DMS153 treated with DMSO at 0.1 percent for 48 hours (cell line): ENCODE results near the gene CACNA1B.
"Not testable (repeated sequence)": the region's sequence is repeated elsewhere in the genome, so short reads cannot be mapped to it uniquely, and the experiment has no call there.

Experiments used
- DNase-seq: peaks from one replicate; lab custom pipeline; 2025; ENCODE audit not compliant: unreplicated experiment; lab: John Stamatoyannopoulos, UW

Gene CACNA1B

DNA sequence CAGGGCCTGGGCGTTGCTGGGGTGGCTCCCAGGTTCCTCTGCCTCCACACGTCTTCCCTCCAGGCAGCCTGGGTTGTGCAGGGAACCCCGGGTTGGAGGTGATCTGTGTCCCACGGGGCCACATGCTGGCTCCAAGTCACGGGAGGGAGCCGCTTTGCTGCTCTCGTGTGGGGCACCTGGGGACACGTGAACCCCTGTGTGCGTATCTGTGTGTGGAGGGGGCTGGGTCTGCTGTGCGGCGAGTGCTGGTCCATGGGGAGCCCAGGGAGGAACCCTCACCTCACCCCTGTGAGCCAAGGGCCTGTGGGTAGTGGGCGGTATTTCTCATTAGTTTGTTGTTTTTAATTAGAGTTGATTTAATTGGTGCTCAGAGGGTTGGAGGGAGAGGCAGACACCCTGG lies 7.5 kb downstream of the CACNA1B start:
- DNase-seq: not testable (repeated sequence)

DNA sequence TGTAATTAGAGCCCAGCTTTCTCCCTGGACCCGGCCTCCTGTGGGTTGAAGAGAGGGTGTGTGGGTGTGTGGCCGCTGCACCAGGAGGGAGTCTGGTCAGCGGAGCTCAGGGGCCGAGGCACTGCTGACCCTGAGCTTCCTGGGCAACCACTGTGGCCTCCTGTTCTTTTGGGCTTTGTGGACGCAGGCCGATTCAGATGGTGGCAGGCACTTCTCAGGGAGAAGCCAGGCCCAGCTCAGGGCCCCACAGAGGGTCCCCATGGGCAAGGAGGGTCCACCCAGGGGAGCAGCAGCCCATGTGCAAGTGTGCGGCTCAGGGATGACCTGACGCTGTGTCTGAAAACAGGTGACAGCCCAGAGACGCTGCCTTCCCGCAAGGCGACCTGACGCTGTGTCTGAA lies 11.0 kb downstream of the CACNA1B start:
- DNase-seq: not testable (repeated sequence)

DNA sequence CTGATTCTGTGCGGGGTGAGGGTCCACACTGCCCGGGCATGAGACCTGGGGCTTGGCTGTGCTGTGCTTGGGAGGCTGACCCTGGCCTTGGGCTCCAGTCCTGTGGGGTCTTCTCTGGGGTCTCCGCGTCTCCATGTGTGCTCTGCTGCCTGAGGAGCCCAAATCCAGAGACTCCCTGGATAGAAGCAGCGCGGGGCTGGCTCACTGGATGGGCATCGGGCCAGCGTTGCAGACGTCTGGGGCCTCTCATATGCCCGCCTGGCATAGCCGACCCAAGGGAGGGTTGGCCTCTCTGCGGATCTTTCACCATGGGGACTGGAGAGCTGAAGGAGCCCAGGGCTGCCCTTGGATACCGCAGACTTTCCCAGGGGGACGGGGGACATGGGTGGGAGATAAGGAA lies 12.4 kb downstream of the CACNA1B start:
- DNase-seq: not testable (repeated sequence)

DNA sequence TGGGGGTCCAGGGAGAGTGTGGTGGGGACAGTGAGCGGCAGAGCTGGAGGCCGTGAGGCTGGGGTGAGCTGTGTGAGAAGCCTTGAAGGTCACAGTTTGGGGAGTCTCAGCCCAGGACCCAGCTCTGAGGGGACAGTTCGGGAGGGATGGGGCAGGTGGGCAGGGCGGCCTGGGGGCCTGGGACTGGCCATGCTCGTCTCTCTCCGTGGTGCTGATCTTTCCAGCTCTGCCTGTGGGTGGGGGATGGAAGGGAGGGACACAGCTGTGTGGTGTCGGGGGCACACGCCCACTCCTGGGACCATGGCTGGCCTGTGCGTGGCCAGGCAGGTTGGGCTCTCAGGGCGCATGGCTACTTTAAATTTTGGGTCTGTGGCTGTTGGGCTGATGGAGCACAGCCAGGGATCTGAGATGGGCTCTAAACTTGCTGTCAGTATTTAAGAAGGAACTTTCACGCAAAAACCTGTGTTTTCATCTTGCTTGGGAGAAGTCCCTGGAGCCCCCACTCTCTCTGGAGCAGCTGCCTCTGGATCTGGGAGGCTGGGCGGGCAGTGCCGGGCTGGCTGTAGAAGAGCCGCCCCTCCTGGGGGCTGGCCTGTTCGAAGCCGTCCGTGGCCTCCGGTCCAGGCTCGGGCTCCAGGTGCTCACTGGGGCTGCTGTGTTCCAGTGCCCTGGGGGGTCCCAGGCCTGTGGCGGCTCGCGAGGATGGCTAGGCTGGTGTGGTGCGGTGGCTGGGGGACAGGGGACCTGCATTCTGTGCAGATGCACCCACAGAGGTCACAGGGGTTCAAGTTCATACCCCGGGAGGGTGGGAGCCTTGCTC lies 13.4 kb downstream of the CACNA1B start:
- not testable (repeated sequence) for DNase-seq

DNA sequence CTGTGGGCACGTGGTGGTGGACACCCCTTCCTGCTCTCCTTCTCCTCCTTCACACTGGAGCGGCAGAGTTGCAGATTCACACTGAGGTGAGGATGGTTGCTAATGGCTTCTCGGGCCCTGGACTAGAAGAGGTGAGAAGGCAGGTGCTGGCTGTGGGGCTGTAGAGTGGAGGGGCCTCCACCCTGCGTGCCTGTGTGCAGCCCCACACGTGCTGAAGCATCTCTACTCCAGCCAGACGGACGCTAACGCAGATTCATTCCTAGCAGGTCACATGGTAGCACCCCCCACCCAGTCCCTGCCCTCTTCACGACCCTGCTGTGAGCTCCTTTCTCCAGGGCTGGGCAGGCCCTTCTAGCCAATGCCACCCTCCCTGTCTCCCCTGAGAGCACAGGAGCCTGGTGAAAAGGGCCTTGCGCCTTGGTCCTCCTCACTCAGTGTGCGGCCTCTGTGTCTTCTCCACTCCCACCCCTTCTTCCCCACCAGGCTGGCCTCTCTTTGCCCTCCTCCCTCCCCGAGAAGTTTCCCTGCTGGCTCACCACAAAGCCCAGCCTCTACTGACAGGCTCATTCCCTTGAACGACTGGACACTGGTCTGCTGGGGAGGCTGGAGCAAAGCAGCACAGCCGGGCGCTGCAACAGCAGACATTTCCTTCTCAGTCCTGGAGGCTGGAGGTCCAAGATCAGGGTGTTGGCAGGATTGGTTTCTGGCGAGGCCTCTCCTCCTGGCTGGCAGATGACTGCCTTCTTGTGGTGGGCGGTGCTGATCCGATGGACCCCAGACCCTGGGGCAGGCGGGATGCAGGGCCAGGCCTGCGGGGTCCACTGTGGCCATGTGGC lies 14.2 kb downstream of the CACNA1B start:
- DNase-seq: no peak

DNA sequence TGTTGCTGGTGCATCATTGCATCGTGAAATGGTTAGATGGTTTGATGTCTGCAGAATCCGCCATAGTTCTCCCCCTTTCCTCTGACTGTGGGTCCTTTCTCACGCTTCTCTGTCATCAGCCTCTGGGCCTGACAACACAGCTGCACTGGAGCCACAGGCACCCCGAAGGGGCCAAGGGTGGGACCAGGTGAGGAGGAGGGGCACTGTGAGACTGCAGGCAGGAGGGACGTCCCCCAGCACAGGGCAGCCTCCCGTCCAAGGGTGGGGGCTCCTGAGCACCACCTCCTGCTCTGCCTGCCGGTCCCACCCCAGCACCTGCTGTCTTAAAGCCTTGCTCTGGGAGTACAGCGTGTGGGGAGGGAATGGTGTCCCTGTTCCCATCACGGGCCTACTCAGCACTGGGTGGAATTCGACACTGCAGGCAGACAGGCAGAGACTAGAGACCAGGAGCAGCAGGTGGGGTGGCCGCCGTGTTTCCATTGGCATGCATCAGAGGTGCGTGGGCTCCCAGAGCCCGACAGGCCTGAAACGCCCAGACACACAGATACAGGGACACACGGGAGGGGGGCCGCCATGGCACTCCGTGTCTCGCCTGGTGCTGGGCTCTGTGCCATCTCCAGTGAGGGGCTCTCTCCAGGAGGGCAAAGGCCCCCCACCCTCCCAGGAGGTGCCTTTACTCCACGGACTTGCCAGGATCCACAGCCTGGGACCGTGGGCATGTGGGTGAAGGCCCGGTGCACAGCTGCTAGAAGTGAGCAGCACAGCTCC lies 15.0 kb downstream of the CACNA1B start:
- no peak for DNase-seq

DNA sequence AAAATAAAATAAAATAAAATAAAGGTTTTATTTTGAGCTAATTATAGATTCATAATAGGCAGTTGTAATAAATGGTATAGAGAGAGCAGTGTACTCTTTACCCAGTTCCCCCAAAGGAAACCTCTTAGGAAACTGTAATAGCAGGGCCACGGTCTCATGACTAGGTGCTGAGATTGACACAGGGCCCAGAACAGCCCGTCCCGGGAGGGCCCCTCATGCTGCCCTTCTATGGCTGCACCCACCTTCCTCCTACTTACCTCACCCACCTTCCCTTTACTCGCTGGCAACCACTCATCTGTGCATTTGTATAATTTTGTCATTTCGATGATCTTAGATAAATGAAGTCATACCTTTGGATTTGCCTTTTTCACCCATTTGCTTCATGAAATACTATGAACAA lies 16.1 kb downstream of the CACNA1B start:
- no peak for DNase-seq

DNA sequence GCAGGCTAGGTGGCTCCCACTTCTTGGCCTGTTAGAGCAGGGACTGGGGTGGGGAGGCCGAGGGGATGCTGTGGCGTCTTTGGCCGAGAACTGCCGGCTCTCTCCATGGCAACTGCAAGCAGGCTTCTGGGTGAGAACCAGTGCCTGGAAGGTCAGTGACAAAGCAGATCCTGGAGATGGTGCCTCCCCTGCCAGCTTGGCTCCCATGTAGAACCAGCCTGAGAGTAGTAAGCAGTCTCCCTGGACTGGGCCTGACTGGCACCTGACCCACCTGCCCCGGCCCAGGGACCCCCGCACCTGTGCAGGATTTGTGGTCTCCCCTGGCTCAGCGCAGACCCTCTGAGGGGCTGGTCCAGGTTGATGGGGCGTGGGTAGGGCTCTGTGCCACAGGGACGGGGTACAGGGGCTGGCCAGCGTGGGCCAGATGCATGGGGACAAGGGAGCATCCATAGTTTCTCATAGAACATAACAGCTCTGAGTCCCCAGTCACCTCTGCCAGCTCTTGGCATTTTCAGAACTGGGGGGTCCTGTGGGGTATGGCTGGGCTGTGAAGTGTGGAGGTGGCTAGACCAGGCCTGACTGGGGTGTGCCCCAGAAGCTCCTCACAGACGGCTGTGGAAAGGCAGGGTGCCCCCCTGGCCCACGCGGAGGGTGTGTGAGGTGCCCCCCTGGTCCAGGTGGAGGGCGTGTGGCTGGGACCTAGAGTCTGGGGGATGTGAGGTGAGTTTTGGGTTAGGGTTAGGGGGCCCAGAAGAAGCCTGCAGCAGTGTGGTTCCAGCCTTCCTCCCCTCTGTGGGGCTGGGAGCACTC lies 22.2 kb downstream of the CACNA1B start:
- DNase-seq: no peak

DNA sequence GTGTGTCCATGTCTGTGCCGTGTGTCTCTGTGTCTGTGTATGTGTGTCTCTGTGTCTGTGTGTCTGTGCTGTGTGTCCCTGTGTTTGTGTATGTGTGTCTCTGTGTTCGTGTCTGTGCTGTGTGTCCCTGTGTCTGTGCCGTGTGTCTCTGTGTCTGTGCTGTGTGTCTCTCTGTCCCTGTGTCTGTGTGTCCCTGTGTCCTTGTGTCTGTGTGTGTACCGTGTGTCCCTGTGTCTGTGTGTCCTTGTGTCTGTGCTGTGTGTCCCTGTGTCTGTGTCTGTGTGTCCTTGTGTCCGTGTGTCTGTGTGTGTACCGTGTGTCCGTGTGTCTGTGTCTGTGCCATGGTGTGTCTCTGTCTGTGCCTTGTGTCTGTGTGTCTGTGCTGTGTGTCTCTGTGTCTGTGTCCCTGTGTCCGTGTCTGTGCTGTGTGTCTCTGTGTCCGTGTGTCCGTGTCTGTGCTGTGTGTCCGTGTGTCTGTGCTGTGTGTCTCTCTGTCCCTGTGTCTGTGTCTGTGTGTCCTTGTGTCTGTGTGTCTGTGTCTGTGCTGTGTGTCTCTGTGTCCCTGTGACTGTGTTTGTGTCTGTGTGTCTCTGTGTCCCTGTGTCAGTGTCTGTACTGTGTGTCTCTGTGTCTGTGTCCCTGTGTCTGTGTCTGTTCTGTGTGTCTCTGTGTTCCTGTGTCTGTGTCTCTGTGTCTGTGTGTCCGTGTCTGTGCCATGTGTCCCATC lies 23.2 kb downstream of the CACNA1B start:
- DNase-seq: no peak

DNA sequence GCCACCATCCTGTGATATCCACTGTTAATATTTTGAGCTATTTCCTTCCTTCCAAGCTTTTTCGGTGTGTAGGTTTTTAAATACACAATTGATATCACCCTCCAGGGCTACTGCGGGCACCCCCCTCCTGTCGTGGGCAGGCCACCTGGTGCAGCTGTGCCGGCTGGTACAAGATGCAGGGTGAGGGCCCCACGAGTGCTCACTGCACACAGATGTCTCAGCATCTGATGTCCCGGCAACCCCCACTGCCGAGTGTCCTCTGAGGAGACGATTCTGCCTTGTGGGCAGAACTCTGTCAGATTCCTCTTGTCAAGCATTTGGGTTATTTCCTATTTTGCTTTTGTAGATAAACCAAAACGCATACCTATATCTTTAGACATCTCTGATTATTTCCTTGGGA lies 25.1 kb downstream of the CACNA1B start:
- DNase-seq: no peak

DNA sequence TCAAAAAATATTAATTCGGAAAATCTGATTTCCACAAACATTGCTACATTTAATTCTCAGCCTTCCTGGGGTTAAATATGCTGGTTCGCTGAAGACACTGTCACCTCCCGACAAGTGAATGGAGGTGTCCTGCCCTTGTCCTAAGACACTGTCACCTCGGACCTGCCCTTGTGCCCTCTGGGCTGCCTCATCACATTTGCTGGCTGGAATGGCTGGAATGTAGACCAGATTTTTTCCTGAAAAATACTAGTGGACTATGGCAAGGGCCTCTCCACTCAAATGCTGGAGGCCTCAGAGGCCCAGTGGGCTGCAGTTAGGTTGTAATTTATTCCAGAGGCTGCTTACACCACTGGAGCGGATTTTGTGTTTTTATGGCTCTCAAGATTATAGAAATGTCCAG lies 28.2 kb downstream of the CACNA1B start:
- no peak for DNase-seq

DNA sequence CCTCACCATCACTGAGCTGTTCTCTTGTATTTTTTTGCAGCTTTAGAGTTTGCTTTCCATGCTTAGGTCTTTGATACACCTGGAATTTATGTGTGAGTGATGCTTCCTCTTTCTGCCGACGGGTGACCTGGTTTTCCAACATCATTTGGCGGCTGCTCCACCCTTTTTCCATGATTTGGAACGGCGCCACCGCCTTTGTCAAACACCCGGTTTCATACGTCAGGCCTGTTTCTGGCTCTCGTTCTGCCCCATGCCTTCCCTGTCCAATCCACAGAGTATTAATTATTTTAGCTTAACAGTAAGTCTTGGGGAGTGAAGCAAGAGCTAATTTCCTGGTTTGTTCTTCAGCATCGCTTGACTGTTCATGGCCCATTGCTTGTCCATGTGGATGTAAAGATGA lies 30.2 kb downstream of the CACNA1B start:
- no peak for DNase-seq

DNA sequence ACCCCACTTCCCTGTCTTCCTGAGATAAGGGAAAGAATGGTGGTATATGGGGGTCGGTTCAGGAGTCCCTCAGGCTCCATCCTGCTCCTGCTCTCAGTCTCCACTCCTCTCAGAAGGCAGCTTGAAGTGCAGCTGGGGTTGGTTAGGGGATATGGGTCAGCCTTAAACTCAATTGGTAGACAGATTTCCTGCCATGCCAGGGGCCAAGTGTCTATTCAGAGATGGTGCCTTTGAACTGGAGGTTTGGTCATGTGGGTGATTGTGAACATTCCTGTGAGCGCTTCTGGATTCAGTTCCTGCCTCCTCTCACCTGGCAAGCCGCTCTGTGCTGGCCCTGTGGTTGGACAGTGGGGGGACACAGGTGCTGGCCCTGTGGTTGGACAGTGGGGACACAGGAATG lies 35.1 kb downstream of the CACNA1B start:
- DNase-seq: no peak

DNA sequence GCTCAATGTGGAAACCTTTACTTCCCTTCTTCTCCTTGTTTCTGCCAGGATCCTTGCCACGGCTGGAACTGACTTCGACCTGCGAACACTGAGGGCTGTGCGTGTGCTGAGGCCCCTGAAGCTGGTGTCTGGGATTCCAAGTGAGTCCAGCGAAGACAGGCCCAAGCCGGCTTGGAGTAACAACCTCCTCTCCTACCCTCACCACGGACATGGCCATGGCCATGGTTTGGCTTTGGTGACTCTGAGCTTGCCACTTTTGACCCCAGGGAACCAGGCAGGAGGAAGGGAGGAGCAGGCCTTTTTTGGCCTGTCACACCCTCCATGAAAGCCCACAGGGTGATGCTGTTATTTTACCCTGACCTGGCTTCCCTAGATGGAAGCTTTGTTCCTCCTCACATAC lies 35.5 kb downstream of the CACNA1B start:
- no peak for DNase-seq

DNA sequence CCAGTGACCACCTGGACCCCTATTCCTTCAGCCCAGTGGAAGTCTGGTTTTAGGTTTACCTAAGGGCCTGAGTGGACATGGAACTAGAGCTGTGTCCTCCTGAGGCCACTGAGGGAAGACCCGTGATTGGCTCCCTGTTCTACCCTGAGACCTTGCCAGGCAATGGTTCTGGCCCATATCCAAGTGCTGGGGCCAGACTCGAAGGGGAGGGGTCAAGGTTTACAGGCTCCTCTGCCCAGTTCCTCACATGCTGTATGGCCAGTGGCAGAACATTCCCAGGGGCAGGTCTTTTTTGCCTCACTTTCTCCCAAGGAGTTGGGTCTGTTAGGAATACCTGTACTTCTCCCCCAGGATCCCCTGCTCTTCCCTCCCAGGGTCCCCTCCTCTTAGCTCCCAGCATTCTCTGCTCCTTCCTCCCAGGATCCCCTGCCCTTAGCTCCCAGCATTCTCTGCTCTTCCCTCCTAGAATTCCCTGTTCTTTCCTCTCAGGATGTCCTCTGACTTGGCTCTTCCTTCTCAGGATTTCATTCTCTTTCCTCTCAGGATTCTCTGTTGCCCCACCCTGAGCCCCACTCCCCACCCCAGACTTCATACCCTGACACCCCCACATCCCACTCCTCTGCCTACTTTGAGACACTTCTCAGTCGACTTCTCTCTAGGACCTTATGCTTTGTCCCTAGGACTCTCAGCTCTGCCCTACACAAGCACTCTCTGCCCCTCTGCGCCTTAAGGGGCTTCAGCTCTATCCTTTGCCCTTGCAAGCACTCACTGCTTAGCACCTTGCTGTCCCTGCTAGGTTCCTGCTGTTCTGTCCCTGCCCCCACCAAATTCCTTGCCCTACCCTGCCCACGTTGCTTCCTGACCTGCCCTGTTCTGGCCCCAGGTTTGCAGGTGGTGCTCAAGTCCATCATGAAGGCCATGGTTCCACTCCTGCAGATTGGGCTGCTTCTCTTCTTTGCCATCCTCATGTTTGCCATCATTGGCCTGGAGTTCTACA lies 36.5 kb downstream of the CACNA1B start:
- no peak for DNase-seq

DNA sequence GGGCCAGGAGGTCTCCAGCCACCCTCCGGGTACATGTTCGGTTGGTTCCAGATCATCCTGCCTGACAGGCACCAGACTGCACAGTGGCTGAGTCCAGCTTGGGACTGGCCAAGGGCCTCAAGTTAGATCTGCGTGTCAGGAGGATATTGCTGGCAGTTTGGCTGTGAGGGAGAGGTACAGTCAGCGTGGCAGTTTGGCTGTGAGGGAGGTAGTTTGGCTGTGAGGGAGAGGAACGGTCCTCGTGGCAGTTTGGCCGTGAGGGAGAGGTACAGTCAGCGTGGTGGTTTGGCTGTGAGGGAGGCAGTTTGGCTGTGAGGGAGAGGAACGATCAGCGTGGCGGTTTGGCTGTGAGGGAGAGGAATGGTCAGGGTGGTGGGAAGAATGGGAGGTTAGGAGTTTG lies 39.0 kb downstream of the CACNA1B start:
- no peak for DNase-seq

DNA sequence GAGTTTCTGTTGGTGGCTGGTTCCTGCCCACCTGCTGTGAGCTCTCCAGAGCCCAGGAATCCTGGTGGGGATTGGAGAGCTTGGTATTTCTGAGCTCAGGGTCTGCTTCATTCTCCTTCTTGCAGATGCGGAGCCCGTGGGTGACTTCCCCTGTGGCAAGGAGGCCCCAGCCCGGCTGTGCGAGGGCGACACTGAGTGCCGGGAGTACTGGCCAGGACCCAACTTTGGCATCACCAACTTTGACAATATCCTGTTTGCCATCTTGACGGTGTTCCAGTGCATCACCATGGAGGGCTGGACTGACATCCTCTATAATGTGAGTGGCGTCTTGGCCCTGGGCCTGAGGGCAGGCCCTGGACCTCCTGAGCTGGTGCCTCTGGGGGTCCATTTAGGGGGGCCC lies 39.5 kb downstream of the CACNA1B start:
- no peak for DNase-seq

DNA sequence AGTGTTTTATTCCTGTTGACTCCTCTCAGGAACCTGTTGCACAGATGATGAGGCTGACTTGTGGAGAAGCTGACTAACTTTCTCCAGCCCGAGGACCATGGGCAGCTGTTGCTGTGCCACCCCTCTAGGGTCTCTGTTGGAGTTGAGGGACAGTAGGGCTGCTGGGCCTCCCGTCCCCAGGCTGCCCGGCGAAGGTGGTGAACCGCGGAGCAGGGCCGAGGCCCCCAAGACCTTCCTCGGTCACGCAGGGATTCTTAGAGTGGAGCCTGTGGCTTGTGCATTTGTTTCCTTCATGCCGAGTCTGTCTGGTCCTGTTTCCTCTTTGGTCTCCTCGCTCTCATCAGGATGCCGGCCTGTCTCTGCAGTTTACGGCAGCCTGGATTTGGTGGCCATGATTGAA lies 40.2 kb downstream of the CACNA1B start:
- DNase-seq: no peak
